ENCODE results near the gene TOLLIP.

Gene TOLLIP

GRCh38 chr11:1327064-1327460 is 17.6 kb upstream of the TOLLIP start:
- no peak for TF ChIP-seq CTCF (IDR thresholded peaks at IDR 0.05; ENCODE audit: low read length, missing control alignments)
- DNase-seq (ENCODE audit: low read depth) = no peak
- no peak overlapping the region for H3K4me3 ChIP-seq (replicated peaks; ENCODE audit: low read depth, low read length)

GRCh38 chr11:1326435-1327063 is 17.1 kb upstream of the TOLLIP start:
- DNase-seq (ENCODE audit: low read depth) = no peak
- no peak for TF ChIP-seq CTCF (IDR thresholded peaks at IDR 0.05; ENCODE audit: low read length, missing control alignments)
- no peak overlapping the region for H3K4me3 ChIP-seq (replicated peaks; ENCODE audit: low read depth, low read length)

- TF ChIP-seq CTCF (IDR thresholded peaks at IDR 0.05; ENCODE audit: low read length, missing control alignments) = no peak
- no peak for DNase-seq (ENCODE audit: low read depth)
Measured at GRCh38 chr11:1323774-1324173, 14.3 kb upstream of the TOLLIP start.

DNA sequence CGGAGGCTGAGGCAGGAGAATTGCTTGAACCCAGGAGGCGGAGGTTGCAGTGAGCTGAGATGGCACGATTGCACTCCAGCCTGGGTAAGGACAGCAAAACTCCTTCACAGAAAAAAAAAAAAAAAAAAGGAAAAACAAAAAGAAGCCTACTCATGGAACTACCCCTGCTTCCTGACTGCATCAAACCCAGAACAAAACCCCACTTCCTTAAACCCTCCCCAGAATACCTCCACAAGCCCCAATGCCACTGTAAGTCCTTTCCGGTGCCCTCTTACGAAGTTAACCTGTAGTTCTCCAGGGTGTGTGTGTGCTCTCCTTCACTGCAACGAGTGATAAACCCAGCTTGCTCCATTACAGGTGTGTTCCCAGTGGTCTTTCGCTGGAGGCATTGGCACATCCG is 8.6 kb upstream of the TOLLIP start:
- no peak for DNase-seq (ENCODE audit: low read depth)
- no peak for TF ChIP-seq CTCF (IDR thresholded peaks at IDR 0.05; ENCODE audit: low read length, missing control alignments)
- no peak overlapping the region for H3K4me3 ChIP-seq (replicated peaks; ENCODE audit: low read depth, low read length)

More at GRCh38 chr11:1323774-1324173, 14.3 kb upstream of the TOLLIP start:
- H3K4me3 ChIP-seq (replicated peaks; ENCODE audit: low read depth, low read length) = no peak overlapping the region

- TF ChIP-seq CTCF (IDR thresholded peaks at IDR 0.05; ENCODE audit: low read length, missing control alignments) = no peak
- no peak overlapping the region for H3K4me3 ChIP-seq (replicated peaks; ENCODE audit: low read depth, low read length)
- DNase-seq (ENCODE audit: low read depth) = no peak
Measured at GRCh38 chr11:1317432-1317831, 8.0 kb upstream of the TOLLIP start.

DNA sequence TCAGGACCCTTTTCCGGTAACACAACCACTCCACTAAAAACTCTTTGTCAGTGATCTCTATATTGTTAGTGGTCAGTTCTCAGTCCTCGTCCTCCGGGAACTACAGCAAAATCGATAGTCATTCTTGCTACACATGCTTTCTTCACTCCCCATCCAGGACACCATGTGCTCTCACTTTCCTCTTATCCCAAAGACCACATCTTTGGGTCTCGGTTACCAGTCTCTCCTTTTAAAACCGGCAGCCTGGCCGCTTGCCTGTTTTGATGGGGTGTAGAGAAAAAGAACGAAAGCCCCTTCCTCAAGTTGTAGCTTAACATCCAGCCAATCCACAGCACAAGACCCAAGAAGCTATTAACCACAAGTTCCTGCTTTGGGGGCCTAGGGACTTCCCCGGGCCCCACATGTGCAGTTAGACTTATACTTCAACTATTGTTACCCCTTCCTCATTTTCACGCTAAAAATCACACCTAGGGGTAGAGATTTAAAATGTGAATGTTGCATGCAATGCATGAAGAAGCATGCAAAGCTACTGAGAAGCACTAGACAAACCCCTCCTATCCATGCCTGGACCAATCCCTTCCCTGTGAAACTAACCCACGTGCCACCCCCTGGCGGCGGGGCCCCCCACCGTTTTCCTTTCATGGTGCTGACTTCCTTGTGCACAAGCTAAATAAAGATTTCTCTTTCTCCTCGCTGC is 1.5 kb upstream of the TOLLIP start:
- H3K4me3 ChIP-seq (replicated peaks; ENCODE audit: low read depth, low read length) = no peak overlapping the region
- no peak for DNase-seq (ENCODE audit: low read depth)
- no peak for TF ChIP-seq CTCF (IDR thresholded peaks at IDR 0.05; ENCODE audit: low read length, missing control alignments)

DNA sequence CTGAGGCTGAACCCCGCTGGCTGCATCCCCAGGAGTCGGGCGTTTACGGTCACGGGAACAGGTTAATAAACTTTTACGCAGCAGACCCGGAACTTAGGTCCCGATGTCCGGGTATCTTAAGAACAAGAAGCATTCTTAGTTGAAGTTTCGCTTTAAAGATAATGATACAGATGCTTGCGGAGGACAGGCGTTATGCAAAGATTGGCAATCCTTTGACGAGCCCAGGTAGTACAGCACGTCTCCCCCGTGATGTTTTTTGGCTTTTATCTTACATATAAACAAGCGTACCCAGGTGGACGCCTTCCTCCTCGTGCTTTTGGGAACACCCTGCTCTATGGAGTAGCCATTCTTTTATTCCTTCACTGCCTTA is 871 bp upstream of the TOLLIP start:
- peak overlapping the region; percentile 65 for H3K4me3 ChIP-seq (replicated peaks; ENCODE audit: low read depth, low read length)

More for the DNA sequence above, 871 bp upstream of the TOLLIP start:
- no peak for DNase-seq (ENCODE audit: low read depth)
- TF ChIP-seq CTCF (IDR thresholded peaks at IDR 0.05; ENCODE audit: low read length, missing control alignments) = no peak
